ENCODE measurements around the gene TBC1D20.
A peak's percentile ranks its signal among the peaks of the same experiment; 100 is the strongest.

The TBC1D20 gene

DNA sequence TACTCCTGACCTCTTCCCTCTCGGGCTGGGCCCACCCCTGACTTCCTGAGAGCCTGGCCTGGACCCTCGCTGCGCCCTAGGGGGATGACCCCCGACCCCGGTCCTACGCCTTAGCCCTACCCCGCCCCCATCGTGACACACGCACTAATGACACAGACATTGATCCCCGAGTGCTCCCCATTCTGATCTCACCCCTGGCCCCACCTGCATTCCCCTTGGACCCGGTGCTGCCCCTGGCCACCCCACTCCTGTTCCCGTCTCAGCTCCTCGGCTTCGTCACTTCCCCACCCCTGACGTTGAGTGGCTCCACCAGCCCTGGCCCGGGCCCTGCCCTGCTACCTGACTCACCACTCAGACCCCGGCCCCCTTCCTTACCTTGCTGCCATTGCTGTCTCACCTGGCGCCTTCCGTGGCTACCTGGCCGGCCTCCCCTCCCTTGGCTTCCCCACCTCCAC is 42.1 kb downstream of the TBC1D20 start:
- no peak for DNase-seq (ENCODE audit: low spot score)

DNA sequence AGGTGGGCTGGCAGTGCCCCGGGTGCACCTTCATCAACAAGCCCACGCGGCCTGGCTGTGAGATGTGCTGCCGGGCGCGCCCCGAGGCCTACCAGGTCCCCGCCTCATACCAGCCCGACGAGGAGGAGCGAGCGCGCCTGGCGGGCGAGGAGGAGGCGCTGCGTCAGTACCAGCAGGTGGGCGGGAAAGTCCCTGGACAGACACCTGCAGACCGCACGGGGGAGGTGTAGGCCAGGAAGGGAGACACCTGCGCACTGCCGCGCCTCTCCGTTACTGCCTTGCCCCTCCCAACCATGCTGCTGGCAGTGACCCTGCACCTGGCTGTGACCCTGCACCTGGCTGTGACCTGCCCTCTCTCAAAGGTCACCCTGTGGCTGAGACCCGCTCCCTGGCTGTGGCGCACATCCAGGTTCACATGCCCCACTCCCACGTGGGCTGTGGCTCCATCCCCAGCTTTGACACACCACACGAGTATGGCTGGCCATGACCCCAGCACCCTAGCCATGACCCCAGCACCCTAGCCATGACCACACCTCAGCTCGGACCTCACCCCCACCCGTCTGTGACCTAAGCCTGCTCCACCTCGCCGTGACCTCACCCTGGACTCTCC is 42.7 kb downstream of the TBC1D20 start:
- DNase-seq (ENCODE audit: low spot score): no peak

DNA sequence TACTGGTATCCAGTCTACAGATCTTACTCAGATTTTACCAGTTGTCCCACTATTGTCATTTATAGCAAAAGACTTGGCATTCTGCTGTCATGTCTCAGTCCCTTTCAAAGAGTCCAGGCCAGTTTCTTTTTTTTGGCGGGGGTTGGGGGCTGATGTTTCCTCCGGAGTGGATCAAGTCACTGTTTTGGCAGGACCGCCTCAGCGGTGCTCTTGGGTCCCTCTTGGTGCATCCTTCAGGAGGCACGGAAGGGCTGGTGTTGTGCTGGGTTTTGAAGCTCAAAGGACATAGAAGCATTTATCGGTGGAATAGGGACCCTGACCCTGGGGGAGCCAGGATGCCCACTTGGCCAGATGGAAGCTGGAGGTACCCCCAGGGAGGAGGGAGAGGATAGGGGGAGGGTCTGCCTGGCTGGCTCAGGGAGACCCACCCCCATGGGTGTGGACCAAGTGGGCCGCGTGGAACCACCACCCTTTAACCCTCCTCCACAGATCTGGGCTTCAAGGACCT is 43.4 kb downstream of the TBC1D20 start:
- no peak for DNase-seq (ENCODE audit: low spot score)

DNA sequence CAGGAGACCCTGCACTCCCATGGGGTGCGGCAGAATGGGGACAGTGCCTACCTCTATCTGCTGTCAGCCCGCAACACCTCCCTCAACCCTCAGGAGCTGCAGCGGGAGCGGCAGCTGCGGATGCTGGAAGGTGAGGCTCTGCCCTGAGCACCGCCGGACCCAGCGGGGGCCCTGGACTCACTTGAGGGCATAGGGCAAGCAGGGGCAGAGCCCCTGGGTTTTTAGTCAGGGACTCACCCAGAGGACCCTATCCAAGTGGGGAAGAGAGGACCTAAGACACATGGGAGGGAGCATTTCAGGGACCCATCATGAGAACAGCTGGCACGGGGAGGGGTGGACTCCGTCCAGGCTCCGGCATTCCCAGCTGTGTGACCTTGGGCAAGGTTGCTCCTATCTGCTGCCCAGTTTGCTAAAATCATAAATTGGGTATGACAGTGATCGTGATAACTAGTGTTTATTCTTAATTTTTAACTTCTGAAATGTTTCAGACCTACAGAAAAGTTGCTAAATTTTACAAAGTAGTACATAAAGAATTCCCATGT is 44.5 kb downstream of the TBC1D20 start:
- no peak for DNase-seq (ENCODE audit: low spot score)

DNA sequence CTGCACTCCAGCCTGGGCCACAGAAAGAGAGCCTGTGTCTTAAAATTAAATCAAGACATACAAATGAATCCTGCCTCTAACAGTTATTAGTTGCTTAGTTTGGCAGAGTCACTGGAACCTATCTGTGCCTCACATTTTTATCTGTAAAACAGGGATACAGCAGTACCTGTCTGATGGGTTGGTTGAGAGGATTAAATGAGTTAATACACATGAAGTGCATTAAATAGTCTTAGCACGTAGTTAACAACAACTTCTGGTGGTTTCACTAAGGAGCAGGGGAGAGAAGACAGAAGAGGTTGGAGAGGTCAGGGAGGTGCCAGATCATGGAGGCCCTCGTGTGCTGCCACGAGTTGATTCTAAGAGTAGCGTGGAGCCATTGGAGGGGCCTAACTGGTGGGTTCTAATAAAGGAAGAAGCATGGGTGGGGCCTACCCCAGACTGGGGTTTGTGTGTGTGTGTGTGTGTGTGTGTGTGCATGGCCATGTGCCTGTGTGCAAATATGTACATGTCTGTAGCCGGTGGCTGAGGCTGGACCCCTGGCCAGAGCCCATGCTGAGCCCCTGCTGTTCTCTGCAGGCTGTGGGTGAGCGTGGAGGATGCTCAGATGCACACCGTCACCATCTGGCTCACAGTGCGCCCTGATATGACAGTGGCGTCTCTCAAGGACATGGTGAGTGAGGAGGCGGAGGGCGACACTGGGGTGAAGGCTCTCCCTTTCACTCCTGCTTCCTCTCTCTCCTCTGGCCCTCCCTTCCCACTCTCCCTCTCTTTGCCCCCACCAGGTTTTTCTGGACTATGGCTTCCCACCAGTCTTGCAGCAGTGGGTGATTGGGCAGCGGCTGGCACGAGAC is 45.2 kb downstream of the TBC1D20 start:
- DNase-seq (ENCODE audit: low spot score): no peak

DNA sequence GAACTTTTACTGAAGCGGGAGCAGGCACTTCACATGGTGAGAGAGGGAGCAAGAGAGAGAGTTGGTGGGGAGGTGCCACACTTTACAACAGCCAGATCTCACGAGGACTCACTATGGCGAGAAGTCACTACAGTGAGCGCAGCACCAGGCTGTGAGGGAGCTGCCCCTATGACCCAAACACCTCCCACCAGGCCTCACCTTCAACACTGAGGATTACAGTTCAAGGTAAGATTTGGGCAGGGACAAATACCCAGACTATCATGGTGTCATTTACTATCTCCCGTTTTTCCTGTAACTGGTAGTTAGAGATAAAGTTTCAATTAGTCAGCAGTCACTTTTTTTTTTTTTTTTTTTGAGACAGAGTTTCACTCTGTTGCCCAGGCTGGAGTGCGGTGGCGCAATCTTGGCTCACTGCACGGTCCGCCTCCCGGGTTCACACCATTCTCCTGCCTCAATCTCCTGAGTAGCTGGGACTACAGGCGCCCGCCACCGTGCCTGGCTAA is 46.5 kb downstream of the TBC1D20 start:
- DNase-seq (ENCODE audit: low spot score): no peak

DNA sequence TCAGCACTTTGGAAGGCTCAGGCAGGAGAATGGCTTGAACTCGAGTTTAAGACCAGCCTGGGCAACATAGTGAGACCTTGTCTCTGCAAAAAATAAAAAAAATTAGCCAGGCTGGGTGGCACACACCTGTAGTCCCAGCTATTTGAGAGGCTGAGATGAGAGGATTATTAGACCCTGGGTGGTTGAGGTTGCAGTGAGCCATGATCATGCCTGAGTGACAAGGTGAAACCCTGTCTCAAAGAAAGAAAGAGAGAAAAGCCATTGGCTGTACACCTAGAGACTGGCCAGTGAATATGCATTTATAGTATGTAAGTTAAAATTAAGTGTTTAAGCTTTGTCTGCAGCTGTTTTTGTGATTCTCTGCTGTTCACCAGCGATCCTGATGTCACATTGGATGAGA is 48.2 kb downstream of the TBC1D20 start:
- no peak for DNase-seq (ENCODE audit: low spot score)

DNA sequence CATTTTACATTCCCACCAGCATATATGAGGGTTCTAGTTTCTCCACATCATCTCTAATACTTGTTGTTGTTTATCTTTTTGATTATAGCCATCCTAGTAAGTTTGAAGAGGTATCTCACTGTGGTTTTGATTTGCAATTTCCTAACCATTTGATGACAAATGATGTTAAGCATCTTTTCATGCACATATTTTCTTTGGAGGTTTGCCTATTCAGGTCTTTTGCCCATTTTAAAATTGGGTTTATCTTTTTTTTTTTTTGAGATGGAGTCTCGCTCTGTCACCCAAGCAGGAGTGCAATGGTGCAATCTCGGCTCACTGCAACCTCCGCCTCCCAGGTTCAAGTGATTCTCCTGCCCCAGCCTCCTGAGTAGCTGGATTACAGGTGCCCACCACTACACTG is 50.3 kb downstream of the TBC1D20 start:
- DNase-seq (ENCODE audit: low spot score): no peak

DNA sequence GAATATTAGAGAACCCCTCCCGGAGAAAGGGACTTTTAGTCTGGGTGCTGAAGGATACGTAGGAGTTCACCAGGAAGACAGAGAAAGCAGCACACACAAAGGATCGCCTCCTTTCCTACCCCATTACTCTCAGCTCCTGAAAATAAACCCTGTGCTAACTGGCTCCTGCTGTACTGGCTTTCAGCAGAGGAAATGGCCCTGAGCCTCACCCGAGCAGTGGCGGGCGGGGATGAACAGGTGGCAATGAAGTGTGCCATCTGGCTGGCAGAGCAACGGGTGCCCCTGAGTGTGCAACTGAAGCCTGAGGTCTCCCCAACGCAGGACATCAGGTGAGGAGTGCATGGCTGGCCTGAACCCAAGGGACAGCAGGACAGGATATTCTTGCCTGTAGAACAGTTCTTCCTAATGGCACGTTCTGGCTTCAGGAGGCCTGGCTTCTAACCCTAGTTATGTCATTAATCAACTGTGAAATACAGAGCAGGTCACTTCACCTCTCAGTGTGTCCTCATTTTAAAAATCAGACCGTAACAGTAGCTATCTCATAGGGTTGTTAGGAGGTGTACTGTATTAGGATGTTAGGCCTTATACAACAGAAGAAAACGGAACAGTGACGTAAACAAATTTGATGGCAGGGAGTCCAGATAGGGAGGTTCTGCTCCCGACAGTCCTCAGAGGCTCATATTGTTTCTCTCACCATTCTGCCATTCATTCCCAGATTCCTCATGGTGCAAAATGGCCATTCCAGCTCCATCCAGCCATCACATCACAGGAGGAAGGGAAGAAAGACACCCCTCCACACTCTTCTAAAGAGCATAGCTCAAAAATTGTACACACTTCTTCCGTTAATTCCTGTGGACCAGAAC is 52.4 kb downstream of the TBC1D20 start:
- no peak for DNase-seq (ENCODE audit: low spot score)

DNA sequence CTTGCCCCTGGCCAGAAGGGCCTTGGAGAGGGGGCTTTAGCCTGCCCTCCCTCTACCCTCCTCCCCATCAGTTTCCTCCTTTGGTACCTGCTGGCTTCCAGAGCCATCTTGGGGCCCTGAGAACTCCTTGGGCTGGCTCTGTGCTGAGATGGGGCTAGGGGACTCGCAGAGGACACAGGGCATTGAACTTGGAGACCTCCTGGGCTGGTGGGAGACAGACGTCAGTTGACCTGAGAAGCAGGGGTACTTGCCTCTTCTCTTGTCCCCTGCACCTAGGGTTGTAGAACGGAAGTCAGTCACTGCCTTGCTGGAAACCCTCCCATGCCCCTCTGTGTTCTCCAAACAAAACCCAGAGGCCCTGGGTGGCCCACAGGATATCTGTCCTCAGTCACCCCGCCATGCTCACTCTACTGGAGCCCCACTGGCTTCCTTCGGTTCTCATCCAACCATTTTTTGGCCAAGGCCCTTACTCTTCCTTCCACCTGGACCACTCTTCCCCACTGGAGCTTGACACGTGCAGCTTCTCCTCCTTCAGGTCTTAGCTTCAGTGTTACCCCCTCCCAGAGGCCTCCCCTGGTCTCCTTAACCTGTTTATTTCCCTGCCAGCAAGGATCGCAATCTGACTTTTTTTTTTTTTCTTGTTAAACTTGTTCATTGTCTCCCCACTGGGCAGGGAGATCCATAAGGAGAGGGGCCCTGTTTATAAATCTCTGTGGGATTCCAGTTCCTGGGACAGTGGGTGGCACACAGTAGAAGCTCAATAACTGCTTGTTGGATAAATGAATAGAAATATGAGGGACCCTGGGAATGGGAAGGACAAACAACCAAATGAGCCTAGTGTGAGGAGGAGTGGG is 53.3 kb downstream of the TBC1D20 start:
- no peak for DNase-seq (ENCODE audit: low spot score)

DNA sequence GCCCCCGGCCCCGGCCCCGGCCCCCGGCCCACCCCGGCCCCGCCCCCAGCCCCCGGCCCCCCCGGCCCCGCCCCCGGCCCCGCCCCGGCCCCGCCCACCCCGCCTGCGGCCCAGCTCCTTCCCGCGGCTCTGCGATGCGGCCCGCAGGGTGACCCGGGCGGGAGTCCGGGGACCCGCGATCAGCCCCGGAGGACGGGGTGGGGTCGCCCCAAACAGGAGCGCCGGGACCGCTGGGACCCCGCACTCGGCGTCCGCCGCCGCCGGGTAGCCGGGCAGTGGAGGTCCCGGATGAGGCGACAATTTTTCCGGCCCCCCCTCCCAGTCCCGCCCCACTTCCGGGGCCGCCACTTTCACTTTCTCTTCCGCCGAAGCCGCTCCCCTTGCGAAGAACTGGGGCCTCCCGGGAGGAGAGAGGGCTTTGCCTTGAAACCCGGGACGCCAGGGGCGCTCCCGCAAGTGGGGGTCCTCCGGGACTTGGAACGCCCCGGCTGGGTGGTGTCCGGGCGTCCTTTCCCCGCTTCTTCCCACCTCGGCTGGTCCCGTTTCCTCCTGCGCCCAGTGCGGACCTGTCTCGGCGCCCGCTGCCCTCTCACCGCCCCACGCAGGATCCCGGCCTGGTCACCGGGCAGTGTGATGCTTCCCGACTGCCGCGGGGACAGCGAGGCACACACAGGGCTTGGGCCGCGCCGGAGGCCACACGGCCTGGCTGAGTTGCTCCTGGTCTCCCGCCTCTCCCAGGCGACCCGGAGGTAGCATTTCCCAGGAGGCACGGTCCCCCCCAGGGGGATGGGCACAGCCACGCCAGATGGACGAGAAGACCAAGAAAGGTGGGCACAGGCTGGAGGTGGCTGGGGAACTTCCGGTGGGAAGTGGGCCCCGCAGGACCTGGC is 54.1 kb downstream of the TBC1D20 start, which contains the start of gene RBCK1:
RBCK1 (plus strand) TSS at position 347 of the 890 bp plus-strand sequence; CDS start at position 806, 459 bp downstream.
- peak; percentile 98 for DNase-seq (ENCODE audit: low spot score)

DNA sequence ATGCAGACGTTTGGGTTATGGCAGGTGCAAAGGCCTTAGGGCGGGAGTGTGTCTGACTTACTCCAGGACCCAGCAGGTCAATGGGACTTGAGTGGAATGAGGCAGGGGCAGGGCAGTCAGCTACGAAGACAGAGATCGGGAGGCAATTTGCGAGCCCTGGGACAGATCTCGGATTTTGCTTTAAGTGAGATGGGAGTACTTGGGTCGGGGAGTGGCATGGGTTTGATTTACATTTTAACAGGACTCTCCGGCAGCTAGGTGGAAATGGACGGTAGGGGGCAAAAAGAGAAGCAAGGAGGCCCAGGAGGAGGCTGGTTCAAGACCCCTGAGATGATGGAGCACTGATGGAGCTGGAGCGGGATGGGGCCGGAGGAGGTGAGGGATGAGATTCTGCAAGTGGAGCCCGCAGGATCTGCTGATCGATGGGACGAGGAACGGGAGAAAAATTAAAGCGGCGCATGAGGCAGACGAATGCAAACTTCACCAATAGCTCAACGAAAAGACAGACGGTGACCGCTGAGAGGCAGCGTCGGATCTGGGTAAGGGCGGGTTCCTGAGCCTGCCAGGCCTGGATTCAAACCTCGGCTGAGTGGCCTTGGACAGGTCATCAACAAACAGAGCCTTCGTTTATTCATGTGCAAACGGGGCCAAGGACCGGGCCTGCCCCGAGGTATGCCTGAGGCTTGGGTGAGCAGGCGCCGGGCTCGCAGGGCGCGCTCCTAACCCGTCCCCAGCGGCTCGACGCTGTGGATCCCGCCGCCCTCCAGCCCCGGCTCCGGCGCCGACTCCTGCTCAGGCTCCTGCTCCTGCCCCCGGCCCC is 55.0 kb downstream of the TBC1D20 start:
- peak; percentile 95 for DNase-seq (ENCODE audit: low spot score)

DNA sequence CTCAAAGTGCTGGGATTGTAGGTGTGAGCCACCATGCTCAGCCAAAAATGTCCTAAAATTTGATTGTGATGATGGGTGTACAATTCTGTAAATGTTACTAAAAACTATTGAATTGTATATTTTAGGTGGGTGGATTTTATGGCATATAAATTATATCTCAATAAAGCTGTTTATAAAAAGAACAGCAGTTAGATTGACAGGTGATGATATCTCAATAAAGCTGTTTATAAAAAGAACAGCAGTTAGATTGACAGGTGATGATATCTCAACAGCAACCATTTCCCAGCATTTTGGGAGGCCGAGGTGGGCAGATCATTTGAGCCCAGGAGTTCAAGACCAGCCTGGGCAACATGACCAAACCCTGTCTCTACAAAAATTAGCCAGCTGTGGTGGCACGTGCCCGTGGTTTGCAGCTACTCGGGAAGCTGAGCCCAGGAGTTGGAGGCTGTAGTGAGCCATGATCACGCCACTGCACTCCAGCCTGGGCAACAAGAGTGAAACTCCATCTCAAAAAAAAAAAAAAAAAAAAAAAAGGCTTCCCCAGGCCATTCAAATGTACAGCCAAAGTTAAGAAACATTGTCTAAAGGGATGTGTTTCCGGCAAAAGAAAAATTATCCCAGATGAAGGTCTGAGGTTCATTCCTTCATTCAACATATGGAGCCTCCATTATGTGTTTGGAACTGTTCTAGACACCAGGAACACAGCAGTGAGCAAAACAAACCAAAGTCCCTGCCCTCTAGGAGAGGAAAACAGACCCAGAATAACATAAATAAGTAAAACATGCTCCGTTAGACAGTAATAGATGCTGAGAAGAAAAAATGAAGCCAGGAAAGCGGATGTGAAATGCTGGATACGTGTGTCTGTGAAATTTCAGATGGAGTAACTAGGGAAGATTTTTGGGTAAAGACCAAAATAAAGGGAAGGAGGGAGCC is 55.9 kb downstream of the TBC1D20 start:
- DNase-seq (ENCODE audit: low spot score): no peak

DNA sequence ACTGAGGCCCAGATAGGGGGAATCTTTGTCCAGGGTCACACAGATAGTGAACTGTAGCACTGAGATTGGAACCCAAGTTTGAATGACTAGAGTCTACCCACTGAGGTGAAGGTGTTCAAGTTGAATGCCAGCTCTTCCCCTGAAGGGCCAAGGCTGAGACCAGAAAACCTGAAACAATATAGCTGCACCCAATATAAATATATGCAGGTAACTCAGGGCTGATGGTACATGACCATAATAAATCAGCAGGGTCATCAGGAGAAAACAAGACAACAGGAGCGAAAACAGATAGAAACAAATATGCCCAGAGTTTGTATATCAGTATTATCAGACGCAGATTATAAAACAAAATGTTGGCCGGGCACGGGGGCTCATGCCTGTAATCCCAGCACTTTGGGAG is 58.2 kb downstream of the TBC1D20 start:
- DNase-seq (ENCODE audit: low spot score): no peak

DNA sequence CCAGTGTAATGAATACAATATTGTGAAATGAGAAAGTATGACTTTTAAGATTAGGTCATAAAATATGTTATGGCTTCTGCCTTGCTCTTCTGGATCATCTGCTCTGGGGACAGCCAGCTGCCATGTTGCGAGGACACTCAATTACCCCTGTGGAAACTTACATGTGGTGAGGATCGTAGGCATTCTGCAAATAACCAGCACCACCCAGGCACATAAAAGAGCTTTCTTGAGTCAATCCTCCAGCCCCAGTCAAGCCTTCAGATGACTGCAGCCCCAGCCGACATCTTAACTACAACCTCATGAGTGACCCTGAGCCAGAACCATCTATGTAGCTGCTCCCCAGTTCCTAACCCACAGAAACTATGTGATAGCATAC is 58.8 kb downstream of the TBC1D20 start:
- DNase-seq (ENCODE audit: low spot score): no peak

DNA sequence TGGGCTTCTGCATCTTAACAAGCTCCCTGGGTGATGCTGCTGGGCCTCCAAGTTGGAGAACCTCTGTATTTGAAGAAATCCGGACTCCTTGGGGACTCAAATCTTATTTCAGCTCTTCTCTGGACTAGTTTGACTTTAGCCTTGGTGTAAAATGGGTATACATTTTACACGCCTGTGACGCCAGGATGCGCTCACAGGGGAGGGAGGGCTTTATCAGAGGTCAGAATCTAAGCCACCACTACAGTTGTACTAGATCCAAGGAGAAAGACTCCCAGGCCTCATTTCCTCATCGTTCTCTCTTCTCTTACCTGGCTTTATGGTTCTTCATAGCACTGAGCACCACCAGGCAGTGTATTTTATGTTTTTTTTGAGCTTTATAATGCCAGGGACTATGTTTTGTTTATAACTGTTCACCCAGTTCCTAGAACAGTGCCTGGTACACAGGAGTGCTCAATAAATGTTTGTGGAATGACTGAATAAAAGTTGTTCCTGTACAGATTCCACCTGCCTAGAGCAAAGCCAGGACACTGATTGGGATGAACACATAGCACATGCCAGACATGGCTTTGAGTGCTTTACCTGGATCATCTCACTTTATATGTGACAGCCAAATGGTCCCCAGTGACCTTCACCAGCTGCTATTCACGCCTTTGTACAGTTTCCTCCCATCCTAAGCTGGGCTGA is 59.3 kb downstream of the TBC1D20 start:
- no peak for DNase-seq (ENCODE audit: low spot score)

DNA sequence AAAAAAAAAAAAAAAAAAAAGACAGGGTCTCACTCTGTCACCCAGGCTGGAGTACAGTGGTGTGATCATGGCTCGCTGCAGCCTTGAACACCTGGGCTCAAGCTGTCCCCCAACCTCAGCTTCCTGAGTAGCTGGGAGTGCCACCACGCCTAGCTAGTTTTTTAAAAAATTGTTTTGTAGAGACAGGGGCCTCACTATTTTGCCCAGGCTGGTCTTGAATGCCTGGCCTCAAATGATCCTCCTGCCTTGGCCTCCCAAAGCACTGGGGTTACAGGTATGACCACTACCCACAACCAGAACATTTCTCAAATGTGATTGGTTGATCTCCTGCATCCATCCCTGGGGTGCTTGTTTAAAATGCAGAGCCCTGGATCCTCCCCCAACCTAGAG is 59.8 kb downstream of the TBC1D20 start:
- DNase-seq (ENCODE audit: low spot score): no peak

All from AG08396 (cell line).